IMR-90 (cell line): ENCODE measurements around the gene DUOX1. TPM values are rescaled to one million over a fixed set of nuclear protein-coding genes. Genes with fewer than 3 reads are reported as not detected.

Source experiments
- ATAC-seq: fragments of 200-7000 bp; cut with Tn5 transposase; 2 replicates; pipeline ENCODE4 v1.9.1; 2020; ENCODE audit warnings: low read depth, mild to moderate bottlenecking, moderate library complexity
- BruUV-seq: library from RNA; stranded (reverse); fragments of 400-500 nt; replicated peaks from 2 replicates; lab custom pipeline; 2021; lab: Mats Ljungman, UMichigan
- CTCF ChIA-PET: fragments of 300-600 bp; formaldehyde crosslinking; extraction: SDS; loops from one replicate; lab custom pipeline; 2021; ENCODE audit warnings: antibody characterized with exemption; lab: Yijun Ruan, JAX
- POLR2A ChIA-PET: fragments of 300-600 bp; sonication (Branson Sonifier 250); formaldehyde crosslinking; loops from one replicate; lab custom pipeline; 2022; ENCODE audit warnings: antibody characterized with exemption; ENCODE audit not compliant: unreplicated experiment; lab: Charles Lee
- DNase-seq: peaks from one replicate; pipeline ENCODE4 v3.0.0; 2013
- H2AFZ ChIP-seq: replicated peaks from 2 replicates; pipeline ENCODE3; 2013; ENCODE audit warnings: low read length, mild to moderate bottlenecking; ENCODE audit not compliant: poor library complexity
- H2AK5ac ChIP-seq: 2 replicates; pipeline ENCODE4 v1.6.1; 2013; ENCODE audit warnings: low read depth, low read length, inconsistent platforms
- H2AK9ac ChIP-seq: replicated peaks from 2 replicates; pipeline ENCODE3; 2013; ENCODE audit warnings: mild to moderate bottlenecking, low read depth, low read length, moderate library complexity; ENCODE audit not compliant: poor library complexity
- H2BK120ac ChIP-seq: 2 replicates; pipeline ENCODE4 v1.6.1; 2013; ENCODE audit warnings: low read depth, low read length, inconsistent platforms
- H2BK15ac ChIP-seq: 3 replicates; pipeline ENCODE4 v1.6.1; 2013; ENCODE audit warnings: low read depth, low read length, inconsistent platforms
- H2BK20ac ChIP-seq: 2 replicates; pipeline ENCODE4 v1.6.1; 2013; ENCODE audit warnings: low read depth, mild to moderate bottlenecking, inconsistent platforms, low read length, moderate library complexity
- H2BK5ac ChIP-seq: 2 replicates; pipeline ENCODE4 v1.6.1; 2013; ENCODE audit warnings: mild to moderate bottlenecking, low read depth, low read length, inconsistent platforms; ENCODE audit not compliant: poor library complexity, severe bottlenecking
- H3K14ac ChIP-seq: replicated peaks from 2 replicates; pipeline ENCODE4 v1.6.1; 2013; ENCODE audit warnings: low read depth, low read length, inconsistent platforms
- H3K18ac ChIP-seq: 2 replicates; pipeline ENCODE4 v1.6.1; 2013; ENCODE audit warnings: low read depth, low read length, control low read depth
- H3K23ac ChIP-seq: 2 replicates; pipeline ENCODE4 v1.6.1; 2013; ENCODE audit warnings: low read depth, low read length, inconsistent platforms
- H3K27ac ChIP-seq: 2 replicates; pipeline ENCODE4 v1.5.1; 2013; ENCODE audit warnings: mild to moderate bottlenecking, control low read depth, low read length; ENCODE audit not compliant: insufficient read depth
- H3K27me3 ChIP-seq: 2 replicates; pipeline ENCODE4 v1.6.1; 2013; ENCODE audit warnings: low read length; ENCODE audit not compliant: control insufficient read depth, insufficient read depth
- H3K36me3 ChIP-seq: 2 replicates; pipeline ENCODE4 v1.6.1; 2013; ENCODE audit warnings: low read length, mixed read lengths; ENCODE audit not compliant: control insufficient read depth, insufficient read depth
- H3K4ac ChIP-seq: 2 replicates; pipeline ENCODE4 v1.6.1; 2013; ENCODE audit warnings: low read depth, low read length, inconsistent platforms
- H3K4me1 ChIP-seq: 2 replicates; pipeline ENCODE4 v1.6.1; 2013; ENCODE audit warnings: low read length, mixed read lengths; ENCODE audit not compliant: control insufficient read depth, insufficient read depth
- H3K4me2 ChIP-seq: 2 replicates; pipeline ENCODE4 v1.6.1; 2013; ENCODE audit warnings: low read depth, mild to moderate bottlenecking, control low read depth, low read length, moderate library complexity
- H3K4me3 ChIP-seq: 2 replicates; pipeline ENCODE4 v1.5.1; 2013; ENCODE audit warnings: low read depth, mild to moderate bottlenecking, control low read depth, low read length, moderate library complexity; ENCODE audit not compliant: insufficient read depth
- H3K56ac ChIP-seq: 2 replicates; pipeline ENCODE4 v1.6.1; 2013; ENCODE audit warnings: low read length, inconsistent platforms; ENCODE audit not compliant: insufficient read depth; ENCODE audit errors: extremely low read depth
- H3K79me1 ChIP-seq, 2 experiments: 2 replicates each; pipeline ENCODE4 v1.6.1; 2013; ENCODE audit warnings: low read length in 2 of 2, inconsistent platforms in 1 of 2, low read depth in 1 of 2
- H3K9ac ChIP-seq: 2 replicates; pipeline ENCODE4 v1.6.1; 2013; ENCODE audit warnings: low read depth, low read length, control low read depth
- H3K9me1 ChIP-seq: 2 replicates; pipeline ENCODE4 v1.6.1; 2013; ENCODE audit warnings: low read length, inconsistent platforms; ENCODE audit not compliant: insufficient read depth
- H3K9me3 ChIP-seq: 2 replicates; pipeline ENCODE4 v1.6.1; 2013; ENCODE audit warnings: low read length; ENCODE audit not compliant: control insufficient read depth, insufficient read depth
- H4K20me1 ChIP-seq: 2 replicates; pipeline ENCODE4 v1.6.1; 2013; ENCODE audit warnings: low read length, inconsistent platforms; ENCODE audit not compliant: insufficient read depth
- H4K5ac ChIP-seq: 2 replicates; pipeline ENCODE4 v1.6.1; 2013; ENCODE audit warnings: mild to moderate bottlenecking, low read depth, low read length, control low read depth
- H4K8ac ChIP-seq, 2 experiments: 2 replicates each; pipeline ENCODE4 v1.6.1; 2013; ENCODE audit warnings: low read depth in 2 of 2, low read length in 2 of 2, control low read depth in 1 of 2, inconsistent platforms in 1 of 2
- H4K91ac ChIP-seq: 2 replicates; pipeline ENCODE4 v1.6.1; 2013; ENCODE audit warnings: low read depth, low read length, inconsistent platforms; ENCODE audit not compliant: insufficient read depth
- CEBPB ChIP-seq: IDR thresholded peaks from 2 replicates; pipeline ENCODE4 v1.6.1; 2012; ENCODE audit warnings: low read depth, low read length, improper control_type of control experiment
- CHD1 ChIP-seq: IDR thresholded peaks from 2 replicates; pipeline ENCODE4 v1.6.1; 2012; ENCODE audit warnings: low read depth, low read length, improper control_type of control experiment
- FOS ChIP-seq: fragments of 150-350 bp; IDR thresholded peaks from 2 replicates; pipeline ENCODE4 v1.6.1; 2016; ENCODE audit warnings: low read depth, low read length
- MAFK ChIP-seq: IDR thresholded peaks from 2 replicates; pipeline ENCODE4 v1.6.1; 2012; ENCODE audit warnings: low read depth, low read length, improper control_type of control experiment
- MAZ ChIP-seq: IDR thresholded peaks from 2 replicates; pipeline ENCODE4 v1.6.1; 2012; ENCODE audit warnings: low read depth, mild to moderate bottlenecking, low read length, improper control_type of control experiment, moderate library complexity, borderline replicate concordance
- MXI1 ChIP-seq: IDR thresholded peaks from 2 replicates; pipeline ENCODE4 v1.6.1; 2012; ENCODE audit warnings: low read depth, mild to moderate bottlenecking, low read length, moderate library complexity, borderline replicate concordance
- NFE2L2 ChIP-seq: fragments of 150-350 bp; IDR thresholded peaks from 2 replicates; pipeline ENCODE4 v1.6.1; 2016; ENCODE audit warnings: low read depth, mild to moderate bottlenecking, low read length
- POLR2A ChIP-seq: IDR thresholded peaks from 2 replicates; pipeline ENCODE4 v1.6.1; 2012; ENCODE audit warnings: mild to moderate bottlenecking, low read depth, low read length
- RAD21 ChIP-seq: IDR thresholded peaks from 2 replicates; pipeline ENCODE4 v1.6.1; 2012; ENCODE audit warnings: low read length, improper control_type of control experiment
- RCOR1 ChIP-seq: IDR thresholded peaks from 2 replicates; pipeline ENCODE4 v1.6.1; 2012; ENCODE audit warnings: mild to moderate bottlenecking, low read length, improper control_type of control experiment; ENCODE audit not compliant: insufficient replicate concordance
- RFX5 ChIP-seq: IDR thresholded peaks from 2 replicates; pipeline ENCODE4 v1.8.0; 2012; ENCODE audit warnings: low read depth, mild to moderate bottlenecking, low read length, moderate library complexity
- SMC3 ChIP-seq: fragments of 150-350 bp; IDR thresholded peaks from 2 replicates; pipeline ENCODE4 v1.6.1; 2016; ENCODE audit warnings: low read depth, mild to moderate bottlenecking, antibody characterized with exemption, low read length, moderate library complexity
- whole genome bisulfite sequencing, 2 experiments: methylation state at CpG; one replicate each; pipeline versions ENCODE4 v1.1.5 to v1.1.7; 2013; ENCODE audit warnings: missing lambda C conversion rate in 2 of 2; ENCODE audit not compliant: insufficient read length in 1 of 2; ENCODE audit errors: extremely low coverage in 2 of 2; 5-methylcytosine and 5-hydroxymethylcytosine counted together
- dilution Hi-C: fragments of 300-500 bp; cut with HindIII; formaldehyde crosslinking; loops from one replicate; pipeline ENCODE4 v1.14.3; 2018; ENCODE audit warnings: low sequenced_read_pairs; ENCODE audit not compliant: unreplicated experiment
- in situ Hi-C: fragments of 300-500 bp; cut with MboI; formaldehyde crosslinking; loops from 3 replicates; pipeline ENCODE4 v1.14.3; 2019; ENCODE audit warnings: low sequenced_read_pairs, inconsistent platforms, mixed read lengths
- intact Hi-C: fragments of 100-400 bp; cut with micrococcal nuclease; formaldehyde crosslinking; loops from 2 replicates; pipeline ENCODE4 v1.10.0; 2022
- polyA plus RNA-seq, 3 experiments: library from polyadenylated mRNA; depleted of rRNA; stranded (reverse); fragments of >200 nt; gene quantifications; 2 replicates each; pipeline ENCODE4 v1.2.3, GENCODE V29; 2012; ENCODE audit warnings: low replicate concordance in 1 of 3
- total RNA-seq: library from RNA; depleted of rRNA; stranded (reverse); fragments of >200 nt; gene quantifications from 2 replicates; pipeline ENCODE4 v1.2.3, GENCODE V29; 2012
- TF ChIP-seq, protein P1 (sequence below): fragments of 150-350 bp; IDR thresholded peaks from 2 replicates; pipeline ENCODE4 v1.6.1; 2017; ENCODE audit warnings: mild to moderate bottlenecking, antibody characterized with exemption, low read length, low read depth
- TF ChIP-seq, protein P2 (sequence below): conservative IDR thresholded peaks from 2 replicates; pipeline ENCODE4 v1.5.1; 2012; ENCODE audit warnings: mild to moderate bottlenecking, low read depth, low read length, improper control_type of control experiment
- TF ChIP-seq, protein P3 (sequence below): fragments of 150-350 bp; IDR thresholded peaks from 2 replicates; pipeline ENCODE4 v1.6.1; 2016; ENCODE audit warnings: low read depth, mild to moderate bottlenecking, low read length, moderate library complexity, borderline replicate concordance

Gene DUOX1
- total and polyA plus RNA-seq, 2 of the 4 experiments (the other 2 are of a cell fraction): not detected

DNA sequence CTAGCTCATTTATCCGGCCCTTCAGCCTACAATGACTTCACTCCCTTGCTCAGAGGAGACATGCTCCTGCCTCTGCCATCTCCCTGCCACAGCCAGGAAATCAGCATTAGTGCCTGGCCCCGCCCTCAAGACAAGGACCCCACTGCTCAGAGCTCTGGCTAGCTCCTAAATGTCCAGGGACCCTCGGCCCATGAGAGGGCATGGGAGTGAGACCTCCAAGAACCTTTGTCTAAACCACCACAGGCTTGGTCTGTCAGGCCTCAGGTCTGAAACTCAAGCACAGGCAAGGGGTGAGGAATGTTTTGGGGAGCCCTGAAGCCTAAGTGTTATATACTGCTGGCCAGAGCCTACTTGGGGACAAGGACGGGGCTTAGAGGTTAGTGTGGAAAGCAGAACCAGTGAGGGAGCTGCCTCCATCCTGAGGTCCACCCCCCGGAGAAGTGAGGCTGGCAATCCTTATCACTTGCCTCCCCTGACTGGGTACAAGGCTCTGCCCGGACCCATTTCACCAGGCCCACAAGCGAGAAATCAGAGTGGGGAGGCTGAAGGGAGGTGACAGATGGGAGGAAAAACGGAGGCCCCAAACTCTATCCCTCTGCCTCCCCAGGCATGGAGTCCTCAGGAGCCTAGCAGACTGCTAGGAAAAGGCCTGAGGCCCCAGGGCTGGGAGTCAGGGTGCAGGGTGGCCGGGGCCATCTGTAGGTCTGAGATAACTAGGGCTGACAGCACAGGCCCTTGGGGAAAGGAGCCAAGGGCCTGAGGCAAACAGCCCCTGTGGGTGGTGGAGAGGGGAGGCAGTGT is 39.2 kb downstream of the DUOX1 start:
- no peak overlapping the region for H3K4ac ChIP-seq
- no peak overlapping the region for H2AFZ ChIP-seq
- no peak overlapping the region for H2AK5ac ChIP-seq
- no peak overlapping the region for H3K23ac ChIP-seq
- BruUV-seq: no TSS peak
- H2BK20ac ChIP-seq: no peak overlapping the region
- no peak overlapping the region for H4K5ac ChIP-seq
- ChIA-PET CTCF (no interaction called here), POLR2A (no interaction called here)
- no peak overlapping the region for H3K4me2 ChIP-seq
- no peak overlapping the region for H3K18ac ChIP-seq
- H2AK9ac ChIP-seq: peak overlapping the region; percentile 18
- no peaks in the 10 kb centered on the region for H3K9me3 ChIP-seq
- H3K14ac ChIP-seq: no peak overlapping the region
- peaks cover 5 to 20% of the 10 kb centered on the region in 2 experiments for H3K79me1 ChIP-seq
- in situ Hi-C loops: no loop called here
- no peak overlapping the region for H3K9ac ChIP-seq
- H2BK15ac ChIP-seq: no peak overlapping the region
- H3K4me3 ChIP-seq: no peak overlapping the region
- dilution Hi-C loops: no loop called here
- H3K4me1 ChIP-seq: peaks cover 4% of the 10 kb centered on the region
- no peaks in the 10 kb centered on the region; the same call in 1 of the 2 replicates for H4K20me1 ChIP-seq
- no peak overlapping the region for H3K56ac ChIP-seq
- no peak overlapping the region for H2BK120ac ChIP-seq
- intact Hi-C loops: no loop called here
- H2BK5ac ChIP-seq: no peak overlapping the region
- no peaks in the 10 kb centered on the region for H3K27me3 ChIP-seq
- peaks cover 7% of the 10 kb centered on the region; the same call in 1 of the 2 replicates for H3K36me3 ChIP-seq
- WGBS, 2 experiments: 100% methylated on average over 1 of the region's 9 CpGs; no CpG with 5 or more reads in 1 of the 2 experiments
- H4K91ac ChIP-seq: no peak overlapping the region; the same call in 1 of the 2 replicates
- DNase-seq: no peak
- no peak overlapping the region for H4K8ac ChIP-seq
- peaks cover 6% of the 10 kb centered on the region for H3K9me1 ChIP-seq
- no peak overlapping the region for H3K27ac ChIP-seq
- no peak for ATAC-seq
- TF ChIP-seq MAZ (no peak), NFE2L2 (no peak), MAFK (no peak), SMC3 (no peak), CHD1 (no peak), RAD21 (no peak), MXI1 (no peak), CEBPB (no peak), RFX5 (no peak), FOS (no peak), RCOR1 (no peak), POLR2A (no peak)
- TF ChIP-seq, protein P1, sequence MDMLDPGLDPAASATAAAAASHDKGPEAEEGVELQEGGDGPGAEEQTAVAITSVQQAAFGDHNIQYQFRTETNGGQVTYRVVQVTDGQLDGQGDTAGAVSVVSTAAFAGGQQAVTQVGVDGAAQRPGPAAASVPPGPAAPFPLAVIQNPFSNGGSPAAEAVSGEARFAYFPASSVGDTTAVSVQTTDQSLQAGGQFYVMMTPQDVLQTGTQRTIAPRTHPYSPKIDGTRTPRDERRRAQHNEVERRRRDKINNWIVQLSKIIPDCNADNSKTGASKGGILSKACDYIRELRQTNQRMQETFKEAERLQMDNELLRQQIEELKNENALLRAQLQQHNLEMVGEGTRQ: no peak
- TF ChIP-seq, protein P2, sequence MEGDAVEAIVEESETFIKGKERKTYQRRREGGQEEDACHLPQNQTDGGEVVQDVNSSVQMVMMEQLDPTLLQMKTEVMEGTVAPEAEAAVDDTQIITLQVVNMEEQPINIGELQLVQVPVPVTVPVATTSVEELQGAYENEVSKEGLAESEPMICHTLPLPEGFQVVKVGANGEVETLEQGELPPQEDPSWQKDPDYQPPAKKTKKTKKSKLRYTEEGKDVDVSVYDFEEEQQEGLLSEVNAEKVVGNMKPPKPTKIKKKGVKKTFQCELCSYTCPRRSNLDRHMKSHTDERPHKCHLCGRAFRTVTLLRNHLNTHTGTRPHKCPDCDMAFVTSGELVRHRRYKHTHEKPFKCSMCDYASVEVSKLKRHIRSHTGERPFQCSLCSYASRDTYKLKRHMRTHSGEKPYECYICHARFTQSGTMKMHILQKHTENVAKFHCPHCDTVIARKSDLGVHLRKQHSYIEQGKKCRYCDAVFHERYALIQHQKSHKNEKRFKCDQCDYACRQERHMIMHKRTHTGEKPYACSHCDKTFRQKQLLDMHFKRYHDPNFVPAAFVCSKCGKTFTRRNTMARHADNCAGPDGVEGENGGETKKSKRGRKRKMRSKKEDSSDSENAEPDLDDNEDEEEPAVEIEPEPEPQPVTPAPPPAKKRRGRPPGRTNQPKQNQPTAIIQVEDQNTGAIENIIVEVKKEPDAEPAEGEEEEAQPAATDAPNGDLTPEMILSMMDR: no peak
- TF ChIP-seq, protein P3, sequence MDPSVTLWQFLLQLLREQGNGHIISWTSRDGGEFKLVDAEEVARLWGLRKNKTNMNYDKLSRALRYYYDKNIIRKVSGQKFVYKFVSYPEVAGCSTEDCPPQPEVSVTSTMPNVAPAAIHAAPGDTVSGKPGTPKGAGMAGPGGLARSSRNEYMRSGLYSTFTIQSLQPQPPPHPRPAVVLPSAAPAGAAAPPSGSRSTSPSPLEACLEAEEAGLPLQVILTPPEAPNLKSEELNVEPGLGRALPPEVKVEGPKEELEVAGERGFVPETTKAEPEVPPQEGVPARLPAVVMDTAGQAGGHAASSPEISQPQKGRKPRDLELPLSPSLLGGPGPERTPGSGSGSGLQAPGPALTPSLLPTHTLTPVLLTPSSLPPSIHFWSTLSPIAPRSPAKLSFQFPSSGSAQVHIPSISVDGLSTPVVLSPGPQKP: no peak
